Neural progenitor cell (in vitro differentiated cells): Measurements from ENCODE around the gene WFIKKN1.

Source experiments
- CTCF ChIP-seq: fragments of 200-600 bp; sonication (generic); IDR thresholded peaks from 2 replicates; pipeline ENCODE4 v1.5.1; 2017; ENCODE audit warnings: antibody characterized with exemption, mild to moderate bottlenecking
- EZH2 ChIP-seq: fragments of 200-600 bp; sonication (generic); IDR thresholded peaks from 2 replicates; pipeline ENCODE4 v1.6.1; 2017; ENCODE audit warnings: antibody characterized with exemption, mild to moderate bottlenecking, moderate library complexity

- TF ChIP-seq CTCF = peak; percentile 21
- TF ChIP-seq EZH2 = no peak
These were observed 41.1 kb upstream of the WFIKKN1 start, which contains the start of gene RAB40C for GRCh38 chr16:589658-590187.
